ENCODE measurements around the gene TRIP13. TPM values are rescaled to one million over a fixed set of nuclear protein-coding genes. Genes with fewer than 3 reads are reported as not detected.

Gene TRIP13
- total and polyA plus RNA-seq, 9 of the 15 experiments (the other 6 are each of a cell fraction or from before 2014, with no cell fraction given): 24.1 to 116 (median 53.2) TPM

DNA sequence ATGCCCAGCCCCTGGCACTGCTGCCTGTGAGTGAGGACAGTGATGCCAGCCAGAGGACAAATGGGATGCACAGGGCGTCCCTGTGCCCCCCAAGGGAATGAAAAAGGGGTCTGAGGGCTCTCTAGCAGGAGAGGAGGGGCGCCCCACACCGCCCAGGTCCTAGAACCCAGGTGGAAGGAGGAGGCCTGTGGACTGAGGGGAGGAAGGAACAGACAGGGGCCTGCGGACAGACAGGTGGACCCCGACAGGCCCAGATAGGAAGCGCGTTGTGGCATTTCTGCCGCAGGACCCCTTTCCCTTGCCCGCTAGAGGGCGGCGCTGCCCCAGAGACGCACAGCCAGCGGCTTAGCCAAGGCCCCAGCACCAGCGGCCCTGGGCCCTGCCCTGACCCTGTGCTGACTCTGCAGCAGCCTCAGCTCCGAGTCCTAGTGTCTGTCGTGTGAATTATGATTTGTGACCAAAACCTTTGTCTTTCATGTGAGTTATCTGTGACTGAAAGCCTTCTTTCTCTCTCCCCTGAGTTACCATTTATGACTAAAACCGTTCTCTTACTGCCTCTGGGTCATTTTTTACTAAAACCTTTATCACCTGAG, 30.7 kb downstream of the TRIP13 start (continued):
- TF ChIP-seq, protein P1, sequence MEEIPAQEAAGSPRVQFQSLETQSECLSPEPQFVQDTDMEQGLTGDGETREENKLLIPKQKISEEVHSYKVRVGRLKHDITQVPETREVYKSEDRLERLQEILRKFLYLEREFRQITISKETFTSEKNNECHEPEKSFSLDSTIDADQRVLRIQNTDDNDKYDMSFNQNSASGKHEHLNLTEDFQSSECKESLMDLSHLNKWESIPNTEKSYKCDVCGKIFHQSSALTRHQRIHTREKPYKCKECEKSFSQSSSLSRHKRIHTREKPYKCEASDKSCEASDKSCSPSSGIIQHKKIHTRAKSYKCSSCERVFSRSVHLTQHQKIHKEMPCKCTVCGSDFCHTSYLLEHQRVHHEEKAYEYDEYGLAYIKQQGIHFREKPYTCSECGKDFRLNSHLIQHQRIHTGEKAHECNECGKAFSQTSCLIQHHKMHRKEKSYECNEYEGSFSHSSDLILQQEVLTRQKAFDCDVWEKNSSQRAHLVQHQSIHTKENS (CRISPR knock-in tag; IDR thresholded peaks at IDR 0.05): no peak
- TF ChIP-seq RHOXF2B (CRISPR knock-in tag; conservative IDR thresholded peaks at IDR 0.05) (no peak), POLR2H (tag; IDR thresholded peaks at IDR 0.05; ENCODE audit: low read depth) (no peak), YBX1 (IDR thresholded peaks at IDR 0.05) (no peak), MIER1 (IDR thresholded peaks at IDR 0.05; ENCODE audit: low read depth) (no peak), CREB1 (IDR thresholded peaks at IDR 0.05) (no peak), CREB1 (CRISPR knock-in tag; IDR thresholded peaks at IDR 0.05) (no peak), MXD1 (CRISPR knock-in tag; IDR thresholded peaks at IDR 0.05; ENCODE audit: borderline replicate concordance, poor library complexity, severe bottlenecking) (no peak), E2F5 (CRISPR knock-in tag; IDR thresholded peaks at IDR 0.05) (no peak), MEF2A (IDR thresholded peaks at IDR 0.05; ENCODE audit: control insufficient read depth, low read depth, low read length) (no peak), MLX (CRISPR knock-in tag; conservative IDR thresholded peaks at IDR 0.05) (no peak), HMG20B (CRISPR knock-in tag; IDR thresholded peaks at IDR 0.05) (no peak), MTA1 (IDR thresholded peaks at IDR 0.05; ENCODE audit: borderline replicate concordance) (no peak), TRIM25 (IDR thresholded peaks at IDR 0.05; ENCODE audit: borderline replicate concordance) (no peak), HDAC6 (IDR thresholded peaks at IDR 0.05; ENCODE audit: low read depth, low read length) (no peak), C11orf30 (IDR thresholded peaks at IDR 0.05; ENCODE audit: low read depth) (peak; percentile 57; the same call in 1 of the 2 replicates), ZNF444 (CRISPR knock-in tag; IDR thresholded peaks at IDR 0.05) (no peak), CBX3 (IDR thresholded peaks at IDR 0.05; ENCODE audit: borderline replicate concordance in 1 of 2, low read length in 2 of 2) (no peak)
- TF ChIP-seq, protein P2, sequence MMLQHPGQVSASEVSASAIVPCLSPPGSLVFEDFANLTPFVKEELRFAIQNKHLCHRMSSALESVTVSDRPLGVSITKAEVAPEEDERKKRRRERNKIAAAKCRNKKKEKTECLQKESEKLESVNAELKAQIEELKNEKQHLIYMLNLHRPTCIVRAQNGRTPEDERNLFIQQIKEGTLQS (IDR thresholded peaks at IDR 0.05): no peak
- TF ChIP-seq, protein P2 (CRISPR knock-in tag; conservative IDR thresholded peaks at IDR 0.05): 0 out of 2 replicates have a peak, but pooled peaks have one; percentile 47
- TF ChIP-seq, protein P3, sequence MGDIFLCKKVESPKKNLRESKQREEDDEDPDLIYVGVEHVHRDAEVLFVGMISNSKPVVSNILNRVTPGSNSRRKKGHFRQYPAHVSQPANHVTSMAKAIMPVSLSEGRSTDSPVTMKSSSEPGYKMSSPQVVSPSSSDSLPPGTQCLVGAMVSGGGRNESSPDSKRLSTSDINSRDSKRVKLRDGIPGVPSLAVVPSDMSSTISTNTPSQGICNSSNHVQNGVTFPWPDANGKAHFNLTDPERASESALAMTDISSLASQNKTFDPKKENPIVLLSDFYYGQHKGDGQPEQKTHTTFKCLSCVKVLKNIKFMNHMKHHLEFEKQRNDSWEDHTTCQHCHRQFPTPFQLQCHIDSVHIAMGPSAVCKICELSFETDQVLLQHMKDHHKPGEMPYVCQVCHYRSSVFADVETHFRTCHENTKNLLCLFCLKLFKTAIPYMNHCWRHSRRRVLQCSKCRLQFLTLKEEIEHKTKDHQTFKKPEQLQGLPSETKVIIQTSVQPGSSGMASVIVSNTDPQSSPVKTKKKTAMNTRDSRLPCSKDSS (IDR thresholded peaks at IDR 0.05; ENCODE audit: low read depth, partially characterized antibody): no peak

All from K562 (cell line).